Thoracic aorta (tissue), 2 donors: Measurements from ENCODE around the gene PIWIL4. TPM values are rescaled to one million over a fixed set of nuclear protein-coding genes. Genes with fewer than 3 reads are reported as not detected.
"Not testable (repeated sequence)": the region's sequence is repeated elsewhere in the genome, so short reads cannot be mapped to it uniquely, and the experiment has no call there.

Experiments used
- ATAC-seq: fragments of 150-250 bp; one replicate; pipeline ENCODE4 v1.8.0; 2017; ENCODE audit warnings: low read depth; ENCODE audit not compliant: insufficient number of reproducible peaks, low FRiP score
- DNase-seq: peaks from one replicate; pipeline ENCODE4 v3.0.0-alpha.2; 2020; ENCODE audit warnings: low spot score
- H3K27ac ChIP-seq, 2 donors: fragments of 200-600 bp; sonication (generic); 1 replicate in 1 of 2; 2 replicates in 1 of 2; pipeline ENCODE4 v1.5.1; 2016; ENCODE audit warnings: mild to moderate bottlenecking in 2 of 2, moderate library complexity in 2 of 2
- H3K27me3 ChIP-seq: fragments of 200-600 bp; sonication (generic); replicated peaks from 2 replicates; pipeline ENCODE4 v1.6.0; 2016; ENCODE audit warnings: mild to moderate bottlenecking; ENCODE audit not compliant: insufficient read depth
- H3K36me3 ChIP-seq: fragments of 200-600 bp; sonication (generic); one replicate; pipeline ENCODE4 v1.5.1; 2016
- H3K4me1 ChIP-seq, 2 donors: fragments of 200-600 bp; sonication (generic); 1 replicate in 1 of 2; 2 replicates in 1 of 2; pipeline versions ENCODE4 v1.5.1 to v1.6.0; 2016; ENCODE audit warnings: low read depth in 2 of 2, mild to moderate bottlenecking in 1 of 2; ENCODE audit not compliant: control insufficient read depth in 1 of 2
- H3K4me3 ChIP-seq: fragments of 200-600 bp; sonication (generic); 2 replicates; pipeline ENCODE4 v1.5.1; 2016; ENCODE audit warnings: mild to moderate bottlenecking
- H3K9me3 ChIP-seq: fragments of 200-600 bp; sonication (generic); 2 replicates; pipeline ENCODE4 v1.5.1; 2016
- CTCF ChIP-seq: fragments of 200-600 bp; sonication (generic); IDR thresholded peaks from one replicate; pipeline ENCODE4 v1.5.1; 2019; ENCODE audit warnings: antibody characterized with exemption
- total RNA-seq, 2 donors: library from RNA; depleted of rRNA; stranded (reverse); fragments of >200 nt; gene quantifications; one replicate each; pipeline versions ENCODE4 v1.1.0 to v1.2.3, GENCODE V29; 2016

The PIWIL4 gene
- total RNA-seq, 2 donors from 2014 or later, result 11.5 to 13.5 TPM

DNA sequence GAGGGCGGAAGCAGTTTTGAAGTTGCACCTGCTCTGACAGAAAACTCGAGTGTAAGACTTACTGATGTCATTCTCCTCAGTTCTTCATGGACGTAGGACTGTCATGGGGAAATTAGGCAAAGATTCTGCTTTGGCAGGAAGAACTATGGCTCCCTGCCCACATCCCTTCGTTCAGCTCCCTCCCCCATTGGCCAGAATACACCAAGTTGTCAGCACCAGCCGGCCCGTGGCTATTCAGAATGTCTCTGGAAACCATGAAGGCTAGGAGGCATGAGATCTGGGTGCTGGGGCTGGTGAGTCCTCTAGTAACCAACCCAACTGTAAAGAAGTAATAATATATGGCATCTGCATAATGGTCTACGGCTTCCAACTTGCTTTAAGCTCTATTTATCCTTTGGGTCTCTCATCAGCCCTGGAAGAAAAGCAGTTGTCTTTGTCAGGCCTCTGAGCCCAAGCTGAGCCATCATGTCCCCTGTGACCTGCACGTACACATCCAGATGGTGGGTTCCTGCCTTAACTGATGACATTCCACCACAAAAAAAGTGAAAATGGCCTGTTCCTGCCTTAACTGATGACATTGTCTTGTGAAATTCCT, 74.1 kb downstream of the PIWIL4 start:
- TF ChIP-seq CTCF, result no peak
- Histone ChIP-seq H3K9me3 (no peaks in the 10 kb centered on the region), H3K4me1 (peaks cover 0 to 12% of the 10 kb centered on the region in 2 donors), H3K27ac (no peak overlapping the region), H3K36me3 (no peaks in the 10 kb centered on the region), H3K4me3 (no peak overlapping the region), H3K27me3 (no peaks in the 10 kb centered on the region)
- no peak for ATAC-seq
- no peak for DNase-seq

DNA sequence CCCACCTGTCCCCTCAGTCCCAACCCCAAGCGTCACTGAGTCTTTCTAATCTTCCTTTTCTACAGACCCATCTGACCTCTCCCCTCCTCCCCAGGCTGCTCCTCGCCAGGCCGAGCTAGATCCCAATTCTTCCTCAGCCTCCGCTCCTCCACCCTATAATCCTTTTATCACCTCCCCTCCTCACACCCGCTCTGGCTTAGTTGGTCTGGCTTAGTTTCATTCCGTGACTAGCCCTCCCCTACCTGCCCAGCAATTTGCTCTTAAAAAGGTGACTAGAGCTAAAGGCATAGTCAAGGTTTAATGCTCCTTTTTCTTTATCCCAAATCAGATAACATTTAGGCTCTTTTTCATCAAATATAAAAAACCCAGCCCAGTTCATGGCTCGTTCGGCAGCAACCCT, 76.0 kb downstream of the PIWIL4 start:
- DNase-seq, H3K9me3 ChIP-seq: not testable (repeated sequence)

GRCh38 chr11:94647926-94648325, 80.8 kb downstream of the PIWIL4 start:
- Histone ChIP-seq H3K9me3 (no peaks in the 10 kb centered on the region), H3K27me3 (no peaks in the 10 kb centered on the region), H3K27ac (no peak overlapping the region), H3K4me3 (no peak overlapping the region), H3K4me1 (no peaks in the 10 kb centered on the region), H3K36me3 (no peaks in the 10 kb centered on the region)
- DNase-seq (no peak), ATAC-seq (no peak)
- no peak for TF ChIP-seq CTCF

More for the DNA sequence above, 76.0 kb downstream of the PIWIL4 start:
- not testable (repeated sequence) for H3K27me3 ChIP-seq, H3K27ac ChIP-seq, ATAC-seq, H3K36me3 ChIP-seq, H3K4me3 ChIP-seq
- peaks cover 0 to 11% of the 10 kb centered on the region in 2 donors for H3K4me1 ChIP-seq

- no peak for DNase-seq
- H3K36me3 ChIP-seq, result no peaks in the 10 kb centered on the region
- H3K4me3 ChIP-seq, result no peak overlapping the region
- no peak for ATAC-seq
- H3K9me3 ChIP-seq, result no peaks in the 10 kb centered on the region
- no peak overlapping the region for H3K27ac ChIP-seq
- no peaks in the 10 kb centered on the region for H3K4me1 ChIP-seq
- TF ChIP-seq CTCF, result no peak
- no peaks in the 10 kb centered on the region for H3K27me3 ChIP-seq
Observed at GRCh38 chr11:94648789-94649188, 81.6 kb downstream of the PIWIL4 start.

DNA sequence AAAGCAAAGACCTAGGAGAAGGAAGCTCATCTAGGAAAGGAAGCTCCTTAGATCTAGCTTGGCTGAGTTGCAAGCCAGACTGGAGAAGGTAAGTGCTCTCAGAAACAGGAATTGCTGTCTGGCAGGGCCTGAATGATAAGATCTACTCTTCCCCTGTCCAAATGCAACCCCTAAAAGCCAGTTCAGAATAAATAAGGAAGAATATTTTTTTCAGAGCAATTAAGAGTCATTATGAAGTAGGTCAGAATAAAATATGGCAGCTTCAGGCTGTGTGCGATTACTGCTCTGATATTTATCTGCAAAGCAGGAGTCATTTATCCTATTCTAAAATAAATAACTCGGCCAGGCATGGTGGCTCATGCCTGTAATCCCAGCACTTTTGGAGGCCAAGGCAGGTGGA, 82.1 kb downstream of the PIWIL4 start:
- no peaks in the 10 kb centered on the region for H3K4me1 ChIP-seq
- no peak overlapping the region for H3K27ac ChIP-seq
- no peak for DNase-seq
- no peaks in the 10 kb centered on the region for H3K36me3 ChIP-seq
- TF ChIP-seq CTCF, result no peak
- H3K9me3 ChIP-seq, result no peaks in the 10 kb centered on the region
- no peaks in the 10 kb centered on the region for H3K27me3 ChIP-seq
- ATAC-seq, result no peak
- H3K4me3 ChIP-seq, result no peak overlapping the region

GRCh38 chr11:94649964-94650623, 82.9 kb downstream of the PIWIL4 start:
- H3K9me3 ChIP-seq, result no peaks in the 10 kb centered on the region
- H3K36me3 ChIP-seq, result no peaks in the 10 kb centered on the region
- no peaks in the 10 kb centered on the region for H3K4me1 ChIP-seq
- no peak for DNase-seq
- no peak overlapping the region for H3K27ac ChIP-seq
- no peaks in the 10 kb centered on the region for H3K27me3 ChIP-seq
- no peak for TF ChIP-seq CTCF
- no peak overlapping the region for H3K4me3 ChIP-seq
- no peak for ATAC-seq
